GM12878 (cell line): Measurements from ENCODE around the gene ANKS1A. TPM values are rescaled to one million over a fixed set of nuclear protein-coding genes. Genes with fewer than 3 reads are reported as not detected.
A peak's percentile ranks its signal among the peaks of the same experiment; 100 is the strongest.

Source experiments
- CBFB ChIP-seq: IDR thresholded peaks from 2 replicates; pipeline ENCODE4 v1.6.1; 2016; ENCODE audit warnings: antibody characterized with exemption, low read depth
- CHD2 ChIP-seq: IDR thresholded peaks from 2 replicates; pipeline ENCODE4 v1.6.1; 2011; ENCODE audit warnings: low read depth, low read length, improper control_type of control experiment, borderline replicate concordance
- FOS ChIP-seq: IDR thresholded peaks from 3 replicates; pipeline ENCODE4 v1.6.1; 2011; ENCODE audit warnings: borderline replicate concordance; ENCODE audit not compliant: insufficient read length; ENCODE audit errors: extremely low read depth
- FOXM1 ChIP-seq: IDR thresholded peaks from 2 replicates; pipeline ENCODE4 v1.6.1; 2012; ENCODE audit warnings: low read depth, mild to moderate bottlenecking, inconsistent platforms, low read length, moderate library complexity
- MYB ChIP-seq: fragments of 150-350 bp; IDR thresholded peaks from 2 replicates; pipeline ENCODE4 v1.6.1; 2014; ENCODE audit warnings: mild to moderate bottlenecking, low read depth, low read length, borderline replicate concordance
- RB1 ChIP-seq: fragments of 450-650 bp; formaldehyde crosslinking; IDR thresholded peaks from 2 replicates; pipeline ENCODE4 v1.6.1; 2017; ENCODE audit warnings: mild to moderate bottlenecking, borderline replicate concordance
- TBL1XR1 ChIP-seq: IDR thresholded peaks from 2 replicates; pipeline ENCODE4 v1.6.1; 2012; ENCODE audit warnings: low read depth, low read length, improper control_type of control experiment
- TCF3 ChIP-seq: IDR thresholded peaks from 2 replicates; pipeline ENCODE4 v1.6.1; 2012; ENCODE audit warnings: low read depth, mild to moderate bottlenecking, low read length, borderline replicate concordance; ENCODE audit not compliant: insufficient read depth
- ZNF217 ChIP-seq: fragments of 450-650 bp; IDR thresholded peaks from 2 replicates; pipeline ENCODE4 v1.6.1; 2017; ENCODE audit warnings: antibody characterized with exemption, mild to moderate bottlenecking
- ZNF622 ChIP-seq: fragments of 450-650 bp; IDR thresholded peaks from 2 replicates; pipeline ENCODE4 v1.6.1; 2017; ENCODE audit warnings: mild to moderate bottlenecking, inconsistent platforms
- polyA plus RNA-seq, 11 experiments: library from polyadenylated mRNA; depleted of rRNA in 4 of 11; unstranded in 6 of 11; stranded (reverse) in 5 of 11; fragments of >200 nt; fragmentation: Nextera tagmentation in 4 of 11; fragmentation: Illumina TruSeq in 1 of 11; extraction: Ambion mirVana in 4 of 11; extraction: Trizol in 1 of 11; gene quantifications; 1 replicate in 1 of 11; 2 replicates in 10 of 11; pipeline versions ENCODE4 v1.2.1 to v1.2.3, GENCODE V29; 2011 to 2016; ENCODE audit warnings: inconsistent platforms in 2 of 11, missing spikeins in 2 of 11, low read depth in 1 of 11
- total RNA-seq, 4 experiments: library from RNA; depleted of rRNA in 3 of 4; stranded (reverse); fragments of >200 nt in 3 of 4; fragmentation: Illumina TruSeq in 1 of 4; extraction: Trizol in 1 of 4; gene quantifications; 2 replicates each; pipeline versions ENCODE4 v1.2.1 to v1.2.3, GENCODE V29; 2013 to 2021
- TF ChIP-seq, protein P1 (sequence below): fragments of 150-350 bp; IDR thresholded peaks from 2 replicates; pipeline ENCODE4 v1.6.1; 2014; ENCODE audit warnings: mild to moderate bottlenecking, low read depth, low read length
- TF ChIP-seq, protein P2 (sequence below): IDR thresholded peaks from 2 replicates; pipeline ENCODE4 v1.6.1; 2012; ENCODE audit warnings: low read depth, low read length, improper control_type of control experiment

ANKS1A gene
- total and polyA plus RNA-seq, 10 of the 15 experiments (the other 5 are each of a cell fraction or from before 2014, with no cell fraction given) = 0.60 to 7.0 (median 3.0) TPM

- TF ChIP-seq FOS = no peak
- peak; percentile 74; the same call in 1 of the 2 replicates for TF ChIP-seq CBFB
- no peak; the same call in 1 of the 2 replicates for TF ChIP-seq FOXM1
- no peak for TF ChIP-seq TCF3
- no peak; the same call in 1 of the 2 replicates for TF ChIP-seq RB1
- no peak for TF ChIP-seq ZNF217
- TF ChIP-seq ZNF622 = no peak
- TF ChIP-seq MYB = no peak
- 0 out of 2 replicates have a peak, but pooled peaks have one; percentile 54 for TF ChIP-seq TBL1XR1
- TF ChIP-seq, protein P1, sequence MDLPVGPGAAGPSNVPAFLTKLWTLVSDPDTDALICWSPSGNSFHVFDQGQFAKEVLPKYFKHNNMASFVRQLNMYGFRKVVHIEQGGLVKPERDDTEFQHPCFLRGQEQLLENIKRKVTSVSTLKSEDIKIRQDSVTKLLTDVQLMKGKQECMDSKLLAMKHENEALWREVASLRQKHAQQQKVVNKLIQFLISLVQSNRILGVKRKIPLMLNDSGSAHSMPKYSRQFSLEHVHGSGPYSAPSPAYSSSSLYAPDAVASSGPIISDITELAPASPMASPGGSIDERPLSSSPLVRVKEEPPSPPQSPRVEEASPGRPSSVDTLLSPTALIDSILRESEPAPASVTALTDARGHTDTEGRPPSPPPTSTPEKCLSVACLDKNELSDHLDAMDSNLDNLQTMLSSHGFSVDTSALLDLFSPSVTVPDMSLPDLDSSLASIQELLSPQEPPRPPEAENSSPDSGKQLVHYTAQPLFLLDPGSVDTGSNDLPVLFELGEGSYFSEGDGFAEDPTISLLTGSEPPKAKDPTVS = no peak
- TF ChIP-seq, protein P2, sequence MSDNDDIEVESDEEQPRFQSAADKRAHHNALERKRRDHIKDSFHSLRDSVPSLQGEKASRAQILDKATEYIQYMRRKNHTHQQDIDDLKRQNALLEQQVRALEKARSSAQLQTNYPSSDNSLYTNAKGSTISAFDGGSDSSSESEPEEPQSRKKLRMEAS = peak; percentile 81
- TF ChIP-seq CHD2 = peak; percentile 75
- TF ChIP-seq, all 136 proteins: peak for 64
Measured at GRCh38 chr6:34887753-34888513, 1.1 kb upstream of the ANKS1A start, which contains the start of gene TAF11 (continued).
